ENCODE measurements around the gene SETD1A. TPM values are rescaled to one million over a fixed set of nuclear protein-coding genes. Genes with fewer than 3 reads are reported as not detected.
A peak's percentile ranks its signal among the peaks of the same experiment; 100 is the strongest.

The SETD1A gene
- total RNA-seq, 1 experiment from 2014 or later: 33.2 TPM

GRCh38 chr16:31033709-31034492 lies 76.3 kb downstream of the SETD1A start:
- Histone ChIP-seq H3K9me2 (ENCODE audit: insufficient read depth) (no peaks in the 10 kb centered on the region), H3K9me3 (ENCODE audit: insufficient read depth, low read depth) (no peaks in the 10 kb centered on the region), H3K36me3 (ENCODE audit: low read depth) (no peaks in the 10 kb centered on the region), H3K4me2 (peak overlapping the region; percentile 97), H3K27me3 (ENCODE audit: insufficient read depth, low read depth) (no peaks in the 10 kb centered on the region), H3K4me3 (peak overlapping the region; percentile 87), H3K4me1 (replicated peaks; ENCODE audit: insufficient read depth) (peaks cover 12% of the 10 kb centered on the region), H3F3A (ENCODE audit: insufficient read depth, low read depth) (peaks cover 12% of the 10 kb centered on the region; the same call in 1 of the 2 replicates), H3K27ac (0 out of 2 replicates have a peak overlapping the region, but pooled peaks have one; percentile 10), H2AFZ (peak overlapping the region; percentile 98), H3K79me2 (ENCODE audit: low read depth) (peaks cover 19% of the 10 kb centered on the region), H4K20me1 (ENCODE audit: insufficient read depth) (peaks cover 9% of the 10 kb centered on the region)
- ChIA-PET CTCF (interaction anchor here (0.6 kb wide), 2 partner anchors 229 to 353 kb away, joined by 3 to 5 read pairs; no protein-coding TSS in a partner anchor), POLR2A (ENCODE audit: unreplicated experiment) (interaction anchor here (0.6 to 0.7 kb wide), 4 partner anchors 37 to 117 kb away, joined by 3 to 6 read pairs (median 4); partner anchors contain the start of gene KAT8)
- no peak for TF ChIP-seq EZH2 (IDR thresholded peaks at IDR 0.05; ENCODE audit: low read depth)
- TF ChIP-seq, protein P1, sequence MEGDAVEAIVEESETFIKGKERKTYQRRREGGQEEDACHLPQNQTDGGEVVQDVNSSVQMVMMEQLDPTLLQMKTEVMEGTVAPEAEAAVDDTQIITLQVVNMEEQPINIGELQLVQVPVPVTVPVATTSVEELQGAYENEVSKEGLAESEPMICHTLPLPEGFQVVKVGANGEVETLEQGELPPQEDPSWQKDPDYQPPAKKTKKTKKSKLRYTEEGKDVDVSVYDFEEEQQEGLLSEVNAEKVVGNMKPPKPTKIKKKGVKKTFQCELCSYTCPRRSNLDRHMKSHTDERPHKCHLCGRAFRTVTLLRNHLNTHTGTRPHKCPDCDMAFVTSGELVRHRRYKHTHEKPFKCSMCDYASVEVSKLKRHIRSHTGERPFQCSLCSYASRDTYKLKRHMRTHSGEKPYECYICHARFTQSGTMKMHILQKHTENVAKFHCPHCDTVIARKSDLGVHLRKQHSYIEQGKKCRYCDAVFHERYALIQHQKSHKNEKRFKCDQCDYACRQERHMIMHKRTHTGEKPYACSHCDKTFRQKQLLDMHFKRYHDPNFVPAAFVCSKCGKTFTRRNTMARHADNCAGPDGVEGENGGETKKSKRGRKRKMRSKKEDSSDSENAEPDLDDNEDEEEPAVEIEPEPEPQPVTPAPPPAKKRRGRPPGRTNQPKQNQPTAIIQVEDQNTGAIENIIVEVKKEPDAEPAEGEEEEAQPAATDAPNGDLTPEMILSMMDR (conservative IDR thresholded peaks at IDR 0.05): no peak
- peak; percentile 66 to 91 for DNase-seq
- intact Hi-C loops (cut with micrococcal nuclease; ENCODE audit: unreplicated experiment): loop anchor here (1.0 to 2.0 kb wide), 7 partner anchors 37 to 375 kb away; partner anchors contain the start of genes FBRS, HSD3B7, KAT8 and VKORC1
- BruUV-seq (replicated peaks): no TSS peak

Other genes starting within 250 kb of the SETD1A start
- gene PHKG2, start 209.3 kb upstream of the SETD1A start, total RNA-seq (2021): 66.1 and 67.3 TPM in 2 replicates
- 17.9 and 19.9 TPM in 2 replicates for gene CFAP119, start 195.7 kb upstream of the SETD1A start, total RNA-seq (2021)
- gene RNF40, start 195.4 kb upstream of the SETD1A start, total RNA-seq (2021): 149 and 178 TPM in 2 replicates
- 21.7 and 25.6 TPM in 2 replicates for gene ZNF629, start 170.5 kb upstream of the SETD1A start, total RNA-seq (2021)
- 59.3 and 66.9 TPM in 2 replicates for gene BCL7C, start 63.7 kb upstream of the SETD1A start, total RNA-seq (2021)
- 11.6 and 17.0 TPM in 2 replicates for gene CTF1, start 61.1 kb upstream of the SETD1A start, total RNA-seq (2021)
- 70.8 and 72.7 TPM in 2 replicates for gene FBXL19, start 34.2 kb upstream of the SETD1A start, total RNA-seq (2021)
- 40.7 and 43.5 TPM in 2 replicates for gene ORAI3, start 8.7 kb upstream of the SETD1A start, total RNA-seq (2021)
- gene HSD3B7, start 27.5 kb downstream of the SETD1A start, total RNA-seq (2021): 34.8 and 44.2 TPM in 2 replicates
- 3.9 and 5.6 TPM in 2 replicates for gene STX1B, start 52.9 kb downstream of the SETD1A start, total RNA-seq (2021)
- 85.8 and 100 TPM in 2 replicates for gene STX4, start 75.8 kb downstream of the SETD1A start, total RNA-seq (2021)
- 13.2 and 17.4 TPM in 2 replicates for gene ZNF668, start 116.5 kb downstream of the SETD1A start, total RNA-seq (2021)
- gene ZNF646, start 116.7 kb downstream of the SETD1A start, total RNA-seq (2021): 25.4 and 30.7 TPM in 2 replicates
- gene PRSS53, start 131.2 kb downstream of the SETD1A start, total RNA-seq (2021): 7.7 and 9.2 TPM in 2 replicates
- 46.0 and 59.9 TPM in 2 replicates for gene VKORC1, start 137.0 kb downstream of the SETD1A start, total RNA-seq (2021)
- gene BCKDK, start 150.6 kb downstream of the SETD1A start, total RNA-seq (2021): 41.5 and 66.5 TPM in 2 replicates
- 81.4 and 84.3 TPM in 2 replicates for gene KAT8, start 159.9 kb downstream of the SETD1A start, total RNA-seq (2021)
- gene PRSS8, start 178.0 kb downstream of the SETD1A start, total RNA-seq (2021): 147 and 154 TPM in 2 replicates
- gene PRSS36, start 192.3 kb downstream of the SETD1A start, total RNA-seq (2021): 4.1 and 6.8 TPM in 2 replicates
- gene FUS, start 222.4 kb downstream of the SETD1A start, total RNA-seq (2021): 429 and 637 TPM in 2 replicates
- gene PYCARD, start 245.0 kb downstream of the SETD1A start, total RNA-seq (2021): 72.9 and 107 TPM in 2 replicates

All from PC-9 (cell line).